ENCODE measurements around the gene OSBPL7. TPM values are rescaled to one million over a fixed set of nuclear protein-coding genes. Genes with fewer than 3 reads are reported as not detected.

OSBPL7 gene
- total RNA-seq, 1 experiment from 2014 or later: 3.6 TPM

- H3K9me3 ChIP-seq: no peaks in the 10 kb centered on the region
- peaks cover 9% of the 10 kb centered on the region for H3K36me3 ChIP-seq
- no peak for DNase-seq
- no peak overlapping the region for H3K4me3 ChIP-seq
- H3K27me3 ChIP-seq: peaks cover 7% of the 10 kb centered on the region
These were observed 18.4 kb downstream of the OSBPL7 start for GRCh38 chr17:47803201-47803600.

GRCh38 chr17:47802341-47803022, 19.1 kb downstream of the OSBPL7 start:
- Histone ChIP-seq H3K4me3 (no peak overlapping the region), H3K27me3 (peaks cover 10% of the 10 kb centered on the region), H3K9me3 (no peaks in the 10 kb centered on the region), H3K36me3 (peaks cover 8% of the 10 kb centered on the region)
- peak; percentile 32 for DNase-seq

- no peak for DNase-seq
- H3K27me3 ChIP-seq: peaks cover 16% of the 10 kb centered on the region
- H3K36me3 ChIP-seq: peaks cover 2% of the 10 kb centered on the region; the same call in 1 of the 2 replicates
- no peaks in the 10 kb centered on the region for H3K9me3 ChIP-seq
- H3K4me3 ChIP-seq: no peak overlapping the region
These were observed 19.7 kb downstream of the OSBPL7 start for GRCh38 chr17:47801906-47802305.

- peaks cover 20% of the 10 kb centered on the region for H3K27me3 ChIP-seq
- DNase-seq: no peak
- H3K4me3 ChIP-seq: no peak overlapping the region
- no peaks in the 10 kb centered on the region for H3K9me3 ChIP-seq
- H3K36me3 ChIP-seq: no peaks in the 10 kb centered on the region
These were observed 20.3 kb downstream of the OSBPL7 start for GRCh38 chr17:47801176-47801765.

GRCh38 chr17:47800686-47801085, 20.9 kb downstream of the OSBPL7 start:
- no peak overlapping the region for H3K4me3 ChIP-seq
- DNase-seq: no peak
- no peaks in the 10 kb centered on the region for H3K9me3 ChIP-seq
- peaks cover 26% of the 10 kb centered on the region for H3K27me3 ChIP-seq
- no peaks in the 10 kb centered on the region for H3K36me3 ChIP-seq

- H3K4me3 ChIP-seq: no peak overlapping the region
- no peaks in the 10 kb centered on the region for H3K36me3 ChIP-seq
- H3K27me3 ChIP-seq: peaks cover 53% of the 10 kb centered on the region
- no peak for DNase-seq
- H3K9me3 ChIP-seq: no peaks in the 10 kb centered on the region
These were observed 23.8 kb downstream of the OSBPL7 start for GRCh38 chr17:47797797-47798196.

- no peak for DNase-seq
- H3K36me3 ChIP-seq: no peaks in the 10 kb centered on the region
- H3K27me3 ChIP-seq: peaks cover 95% of the 10 kb centered on the region
- no peak overlapping the region for H3K4me3 ChIP-seq
- H3K9me3 ChIP-seq: no peaks in the 10 kb centered on the region
These were observed 28.6 kb downstream of the OSBPL7 start for GRCh38 chr17:47792979-47793378.

GRCh38 chr17:47792457-47792856, 29.1 kb downstream of the OSBPL7 start:
- Histone ChIP-seq H3K9me3 (no peaks in the 10 kb centered on the region), H3K36me3 (no peaks in the 10 kb centered on the region), H3K27me3 (peaks cover 96% of the 10 kb centered on the region), H3K4me3 (no peak overlapping the region)
- no peak for DNase-seq

- peaks cover 89% of the 10 kb centered on the region for H3K27me3 ChIP-seq
- H3K36me3 ChIP-seq: no peaks in the 10 kb centered on the region
These were observed 30.6 kb downstream of the OSBPL7 start for GRCh38 chr17:47791025-47791424.

GRCh38 chr17:47789611-47790561, 31.7 kb downstream of the OSBPL7 start:
- H3K27me3 ChIP-seq: peaks cover 80% of the 10 kb centered on the region

More at GRCh38 chr17:47791025-47791424, 30.6 kb downstream of the OSBPL7 start:
- H3K9me3 ChIP-seq: no peaks in the 10 kb centered on the region
- H3K4me3 ChIP-seq: no peak overlapping the region
- no peak for DNase-seq

GRCh38 chr17:47785538-47786123, 36.0 kb downstream of the OSBPL7 start:
- peak; percentile 32 for DNase-seq
- Histone ChIP-seq H3K36me3 (no peaks in the 10 kb centered on the region), H3K9me3 (no peaks in the 10 kb centered on the region), H3K4me3 (no peak overlapping the region), H3K27me3 (peaks cover 55% of the 10 kb centered on the region)

More at GRCh38 chr17:47789611-47790561, 31.7 kb downstream of the OSBPL7 start:
- peak; percentile 51 for DNase-seq
- Histone ChIP-seq H3K4me3 (peak overlapping the region; percentile 10; the same call in 1 of the 2 replicates), H3K9me3 (no peaks in the 10 kb centered on the region), H3K36me3 (no peaks in the 10 kb centered on the region)

- Histone ChIP-seq H3K4me3 (no peak overlapping the region), H3K9me3 (no peaks in the 10 kb centered on the region), H3K36me3 (no peaks in the 10 kb centered on the region), H3K27me3 (peaks cover 25% of the 10 kb centered on the region)
- DNase-seq: no peak
These were observed 40.2 kb downstream of the OSBPL7 start for GRCh38 chr17:47781397-47781796.

GRCh38 chr17:47778184-47778635, 43.4 kb downstream of the OSBPL7 start:
- no peak for DNase-seq
- peaks cover 25% of the 10 kb centered on the region for H3K27me3 ChIP-seq

GRCh38 chr17:47776330-47777197, 45.0 kb downstream of the OSBPL7 start:
- Histone ChIP-seq H3K27me3 (peaks cover 24% of the 10 kb centered on the region), H3K4me3 (no peak overlapping the region), H3K9me3 (no peaks in the 10 kb centered on the region; the same call in 1 of the 2 replicates), H3K36me3 (no peaks in the 10 kb centered on the region)
- DNase-seq: no peak

More at GRCh38 chr17:47778184-47778635, 43.4 kb downstream of the OSBPL7 start:
- H3K36me3 ChIP-seq: no peaks in the 10 kb centered on the region
- H3K9me3 ChIP-seq: no peaks in the 10 kb centered on the region
- no peak overlapping the region for H3K4me3 ChIP-seq

- peaks cover 9% of the 10 kb centered on the region for H3K9me3 ChIP-seq
- no peak for DNase-seq
- H3K4me3 ChIP-seq: no peak overlapping the region
- no peaks in the 10 kb centered on the region for H3K36me3 ChIP-seq
- H3K27me3 ChIP-seq: peaks cover 22% of the 10 kb centered on the region
These were observed 46.5 kb downstream of the OSBPL7 start for GRCh38 chr17:47774987-47775580.
